GM21515 (cell line): ENCODE data around the gene MMP3.
"Not testable (repeated sequence)": the region's sequence is repeated elsewhere in the genome, so short reads cannot be mapped to it uniquely, and the experiment has no call there.

Experiments
- ATAC-seq: cut with Tn5 transposase; IDR thresholded peaks from one replicate; pipeline ENCODE4 v1.9.1; 2021; ENCODE audit not compliant: unreplicated experiment

The MMP3 gene

GRCh38 chr11:102843489-102843888, at the start of gene MMP3:
Gene MMP3 (minus strand): TSS chr11:102843609. CDS start chr11:102843546, 63 bp downstream.
- ATAC-seq: no peak

DNA sequence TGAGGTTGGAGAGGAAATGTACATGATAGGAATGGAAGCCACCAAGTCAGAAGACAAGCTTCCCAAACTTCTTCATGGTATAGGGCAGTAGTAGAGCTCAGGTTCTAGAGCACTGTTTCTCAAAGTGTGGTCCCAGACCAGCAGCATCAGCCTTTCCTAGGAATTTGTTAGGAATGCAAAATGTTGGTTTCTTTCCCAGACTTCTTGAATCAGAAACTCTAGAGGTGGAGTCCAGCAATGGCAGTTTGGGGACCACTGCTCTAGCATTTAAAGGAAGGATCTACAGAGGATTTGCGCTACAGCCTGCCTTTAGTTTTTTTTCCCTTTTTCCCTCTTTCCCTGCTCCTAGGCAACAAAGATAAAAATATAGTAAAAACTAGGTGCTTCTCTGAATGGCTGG, 48.3 kb upstream of the MMP3 start:
- no peak for ATAC-seq

GRCh38 chr11:102886999-102887398, 43.6 kb upstream of the MMP3 start:
- no peak for ATAC-seq

DNA sequence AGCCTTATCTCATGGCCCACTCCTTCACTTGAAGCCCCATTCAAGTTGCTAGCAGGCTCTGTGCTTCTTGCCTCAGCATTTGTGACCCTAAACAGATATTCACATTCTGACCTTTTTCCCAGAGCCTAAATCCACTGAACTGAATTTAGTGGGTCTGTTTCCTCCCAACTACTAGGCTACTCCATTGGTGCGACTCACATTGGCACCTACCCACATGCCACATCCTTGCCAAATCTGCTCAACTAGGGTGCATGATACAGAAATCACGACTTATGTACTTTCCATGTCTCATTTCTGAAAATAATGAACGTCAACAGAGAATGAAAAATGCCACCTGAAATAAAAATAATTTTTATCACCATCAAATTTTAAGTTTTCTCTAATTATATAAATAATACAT, 39.7 kb upstream of the MMP3 start:
- no peak for ATAC-seq

GRCh38 chr11:102882389-102883024, 39.1 kb upstream of the MMP3 start:
- peak; percentile 76 for ATAC-seq

DNA sequence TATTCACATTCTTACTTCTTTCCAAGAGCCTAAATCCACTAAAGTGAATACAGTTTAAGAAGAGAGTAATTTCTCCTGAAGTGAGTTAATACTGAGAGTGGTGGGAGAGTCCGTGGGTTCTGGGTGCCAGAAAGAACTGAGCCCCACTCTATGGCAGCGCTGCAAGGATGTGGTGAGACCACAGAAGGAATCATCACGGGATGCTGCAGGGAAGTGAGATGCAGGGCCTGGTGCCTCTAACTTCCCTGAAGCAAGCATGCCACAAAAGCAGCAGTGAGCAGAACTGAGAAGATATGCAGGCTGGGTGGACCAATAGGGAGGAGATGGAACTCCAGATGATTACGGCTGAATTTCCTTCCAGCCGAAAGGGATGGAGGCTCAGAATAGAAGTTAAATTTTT, 36.4 kb upstream of the MMP3 start:
- ATAC-seq: no peak

DNA sequence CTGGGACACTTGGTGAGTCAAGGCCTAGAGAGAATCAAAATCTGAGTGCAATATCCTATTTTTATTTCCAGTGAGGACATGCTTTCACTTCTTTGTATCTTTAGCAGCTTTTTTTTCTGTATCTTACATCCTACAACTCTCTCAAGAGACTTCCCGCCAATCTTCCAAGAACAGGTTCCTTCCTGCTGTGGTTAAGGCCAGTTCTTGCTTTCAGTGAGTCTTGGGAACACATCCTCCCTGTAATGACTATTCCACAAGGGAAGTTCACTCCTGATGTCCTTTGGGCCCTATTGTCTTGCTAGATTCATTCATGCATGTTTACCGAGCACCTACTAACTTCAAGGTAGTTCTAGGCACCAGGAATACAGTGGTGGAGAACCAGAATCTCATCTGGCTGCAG, 35.2 kb upstream of the MMP3 start:
- ATAC-seq: no peak

DNA sequence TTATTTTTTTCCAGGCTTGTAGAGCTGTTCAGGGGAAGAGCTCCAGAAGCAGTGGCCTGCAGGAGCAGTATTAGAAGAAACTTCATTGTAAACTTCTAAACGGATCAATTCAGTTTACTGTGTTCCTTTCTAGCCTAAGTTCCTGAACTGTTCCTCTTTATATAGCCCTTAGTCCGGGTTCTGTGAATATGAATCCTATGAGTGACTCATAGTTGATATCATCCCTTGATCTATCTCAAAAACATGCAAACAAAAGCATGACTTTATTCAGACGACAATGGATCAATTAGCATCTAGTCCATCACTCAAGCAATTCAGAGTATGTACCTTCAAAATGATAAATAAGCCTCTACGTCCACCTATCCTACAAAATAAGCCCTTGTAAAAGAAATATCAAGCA, 31.4 kb upstream of the MMP3 start, which contains the start of gene MMP12:
TSS of gene MMP12 (minus strand) at position 131 of the 400 bp plus-strand sequence. CDS start at position 86, 45 bp downstream.
- no peak for ATAC-seq

- ATAC-seq: not testable (repeated sequence)
Measured at GRCh38 chr11:102869354-102869964, 26.1 kb upstream of the MMP3 start.

DNA sequence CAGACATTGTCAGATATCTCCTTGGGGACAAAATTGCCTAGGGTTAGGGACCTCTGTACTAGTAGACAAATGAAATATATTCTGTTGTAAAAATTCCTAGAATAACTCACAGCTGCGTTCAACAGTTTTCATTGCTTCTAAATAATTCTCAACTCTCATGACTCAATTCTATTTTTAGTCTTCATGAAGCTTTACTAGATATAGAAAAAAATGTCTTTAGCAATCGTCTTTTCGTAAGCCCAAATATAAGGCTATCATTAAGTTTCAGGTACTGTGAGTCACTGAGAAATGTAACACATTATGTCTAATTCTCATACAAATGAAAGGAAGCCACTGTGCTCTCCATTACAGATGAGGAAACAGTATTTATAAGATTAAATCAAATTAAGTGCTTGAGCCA, 24.9 kb upstream of the MMP3 start:
- no peak for ATAC-seq

GRCh38 chr11:102864724-102865123, 21.3 kb upstream of the MMP3 start:
- no peak for ATAC-seq

DNA sequence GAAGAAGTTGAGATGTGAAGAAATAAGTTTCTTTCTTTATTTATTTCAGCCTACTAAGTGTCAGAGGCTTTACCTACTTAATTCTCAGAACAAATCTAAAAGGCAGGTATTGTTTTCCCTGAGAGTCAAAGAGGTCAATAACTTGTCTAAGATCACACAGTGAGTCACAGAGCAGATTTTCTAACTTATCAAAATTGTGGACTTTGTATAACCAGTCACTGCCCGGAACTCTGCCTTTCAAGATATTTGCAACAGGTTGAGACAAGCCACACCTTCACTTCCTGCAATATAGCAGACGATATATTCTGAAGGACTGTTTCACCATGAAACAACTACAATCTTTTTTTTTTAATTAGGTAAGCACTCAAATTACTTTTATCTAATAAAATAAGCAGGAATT, 10.5 kb upstream of the MMP3 start:
- no peak for ATAC-seq

GRCh38 chr11:102853055-102853454, 9.6 kb upstream of the MMP3 start:
- ATAC-seq: no peak

- no peak for ATAC-seq
Measured at GRCh38 chr11:102850973-102851745, 7.8 kb upstream of the MMP3 start.

- no peak for ATAC-seq
Measured at GRCh38 chr11:102849311-102849710, 5.9 kb upstream of the MMP3 start.

GRCh38 chr11:102846292-102846691, 2.9 kb upstream of the MMP3 start:
- no peak for ATAC-seq

DNA sequence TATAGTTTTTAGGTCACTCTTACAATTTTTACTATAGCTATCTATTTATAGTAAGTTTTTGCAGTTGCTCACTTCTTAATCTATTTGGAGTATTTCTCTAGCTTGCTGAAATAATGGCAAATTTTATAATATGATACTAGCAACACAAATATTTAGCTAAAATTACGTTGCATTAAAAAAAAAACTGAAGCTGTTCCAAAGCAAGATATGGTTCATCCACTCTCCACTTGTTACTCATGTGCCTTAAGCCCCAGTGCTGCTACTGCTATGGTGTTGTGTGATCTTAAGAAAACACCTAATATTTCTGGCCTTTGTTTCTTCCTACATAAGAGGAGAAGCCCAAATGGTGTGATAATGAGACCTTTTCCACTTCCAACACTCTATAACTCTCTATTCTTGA, 479 bp downstream of the MMP3 start:
- no peak for ATAC-seq

DNA sequence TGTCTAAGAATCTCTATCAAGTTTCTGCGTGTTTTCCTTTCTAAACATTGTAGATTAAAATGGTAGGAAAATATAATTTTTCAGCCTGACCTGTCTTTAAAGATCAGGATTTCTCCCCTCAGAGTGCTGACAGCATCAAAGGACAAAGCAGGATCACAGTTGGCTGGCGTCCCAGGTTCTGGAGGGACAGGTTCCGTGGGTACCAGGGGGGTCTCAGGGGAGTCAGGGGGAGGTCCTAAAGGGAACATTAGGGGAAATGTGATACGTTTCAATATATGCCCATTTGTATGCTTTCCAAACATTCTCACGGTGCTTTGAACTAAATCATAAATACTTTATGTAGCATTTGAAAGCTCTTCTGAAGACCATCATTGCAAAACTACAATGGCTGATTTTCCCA, 3.4 kb downstream of the MMP3 start:
- no peak for ATAC-seq

DNA sequence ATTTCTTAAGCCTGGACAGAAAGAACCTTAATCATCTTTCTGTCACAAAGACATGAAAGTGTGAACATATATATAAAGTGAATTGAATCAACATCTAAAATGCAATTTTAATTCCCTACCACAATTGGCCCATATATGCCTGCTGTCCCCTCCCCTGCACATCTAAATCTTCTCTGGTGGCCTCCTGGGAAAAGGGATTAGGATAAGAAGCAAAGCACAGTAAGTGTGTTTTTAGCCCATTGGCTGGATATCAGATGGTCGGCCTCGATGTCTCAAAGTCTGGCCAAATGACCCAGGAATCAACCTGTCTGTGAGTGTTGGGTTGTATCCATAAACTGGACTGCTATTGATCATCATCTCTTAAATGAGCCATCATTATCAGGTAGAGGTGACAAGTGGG, 5.8 kb downstream of the MMP3 start:
- ATAC-seq: no peak

GRCh38 chr11:102837156-102837555, 6.3 kb downstream of the MMP3 start:
- no peak for ATAC-seq

- no peak for ATAC-seq
Measured at GRCh38 chr11:102836290-102836875, 7.0 kb downstream of the MMP3 start.

DNA sequence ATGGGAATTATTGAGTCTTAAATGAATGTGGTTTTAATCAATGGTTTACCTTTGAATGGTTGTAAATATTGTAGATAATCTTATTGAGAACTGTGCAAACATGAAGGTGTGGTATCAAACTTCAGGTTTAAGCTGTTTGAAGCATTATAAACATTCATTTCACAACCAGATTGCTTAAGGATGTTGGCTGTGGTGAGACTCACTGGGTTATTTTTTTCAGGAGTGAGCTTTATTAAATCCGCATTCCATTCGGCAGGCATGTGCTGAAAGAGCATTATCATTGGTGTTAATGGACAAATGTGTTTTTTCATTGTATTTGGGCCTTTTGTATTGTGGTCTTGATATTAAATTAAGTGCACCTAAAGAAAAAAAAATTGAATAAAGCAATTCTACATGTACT, 9.7 kb downstream of the MMP3 start:
- no peak for ATAC-seq
